Nephron progenitor cell (in vitro differentiated cells): ENCODE measurements around the gene PHACTR3.
"Not testable (repeated sequence)": the region's sequence is repeated elsewhere in the genome, so short reads cannot be mapped to it uniquely, and the experiment has no call there.

Source experiments
- DNase-seq: peaks from one replicate; pipeline ENCODE4 v3.0.0; 2021
- H3K27ac Mint-ChIP-seq: 2 replicates; pipeline ENCODE4 v1.8.0; 2021; ENCODE audit warnings: mild to moderate bottlenecking, moderate library complexity, mixed read lengths
- H3K27me3 Mint-ChIP-seq: 2 replicates; pipeline ENCODE4 v1.8.0; 2021; ENCODE audit warnings: mild to moderate bottlenecking, low read depth, mixed read lengths; ENCODE audit not compliant: poor library complexity
- H3K36me3 Mint-ChIP-seq: 2 replicates; pipeline ENCODE4 v1.8.0; 2021; ENCODE audit warnings: low read depth, mixed read lengths
- H3K4me1 Mint-ChIP-seq: 2 replicates; pipeline ENCODE4 v1.8.0; 2021; ENCODE audit warnings: mixed read lengths
- H3K4me3 Mint-ChIP-seq: 2 replicates; pipeline ENCODE4 v1.8.0; 2021; ENCODE audit warnings: mild to moderate bottlenecking, moderate library complexity, mixed read lengths
- H3K9me3 Mint-ChIP-seq: 2 replicates; pipeline ENCODE4 v1.8.0; 2021; ENCODE audit warnings: mild to moderate bottlenecking, moderate library complexity, mixed read lengths
- CTCF ChIP-seq: fragments of 200-600 bp; sonication (generic); IDR thresholded peaks from 2 replicates; pipeline ENCODE4 v1.5.0; 2021; ENCODE audit warnings: antibody characterized with exemption

The PHACTR3 gene

GRCh38 chr20:59873409-59873808, 269.1 kb downstream of the PHACTR3 start:
- Mint-ChIP-seq H3K4me3 (no peak overlapping the region), H3K27ac (no peak overlapping the region), H3K36me3 (no peaks in the 10 kb centered on the region), H3K9me3 (no peaks in the 10 kb centered on the region), H3K4me1 (no peaks in the 10 kb centered on the region), H3K27me3 (no peaks in the 10 kb centered on the region)
- DNase-seq, result no peak
- no peak for TF ChIP-seq CTCF

- DNase-seq, result no peak
- H3K27me3 Mint-ChIP-seq, result peaks cover 5% of the 10 kb centered on the region
- no peaks in the 10 kb centered on the region for H3K4me1 Mint-ChIP-seq
- H3K27ac Mint-ChIP-seq, result no peak overlapping the region
- H3K4me3 Mint-ChIP-seq, result no peak overlapping the region
- no peak for TF ChIP-seq CTCF
- H3K36me3 Mint-ChIP-seq, result no peaks in the 10 kb centered on the region
- H3K9me3 Mint-ChIP-seq, result peaks cover 5% of the 10 kb centered on the region
Observed at GRCh38 chr20:59880198-59880597, 275.9 kb downstream of the PHACTR3 start.

GRCh38 chr20:59884494-59884893, 280.2 kb downstream of the PHACTR3 start:
- no peaks in the 10 kb centered on the region for H3K36me3 Mint-ChIP-seq
- peaks cover 10% of the 10 kb centered on the region for H3K9me3 Mint-ChIP-seq
- H3K27ac Mint-ChIP-seq, result no peak overlapping the region
- no peak for DNase-seq
- H3K4me1 Mint-ChIP-seq, result no peaks in the 10 kb centered on the region
- H3K4me3 Mint-ChIP-seq, result no peak overlapping the region
- no peak for TF ChIP-seq CTCF
- peaks cover 15% of the 10 kb centered on the region for H3K27me3 Mint-ChIP-seq

- Mint-ChIP-seq H3K27me3 (peaks cover 22% of the 10 kb centered on the region), H3K4me1 (no peaks in the 10 kb centered on the region), H3K27ac (no peak overlapping the region), H3K36me3 (no peaks in the 10 kb centered on the region), H3K9me3 (peaks cover 10% of the 10 kb centered on the region), H3K4me3 (no peak overlapping the region)
- no peak for DNase-seq
- no peak for TF ChIP-seq CTCF
Observed at GRCh38 chr20:59888050-59888449, 283.7 kb downstream of the PHACTR3 start.

- H3K27ac Mint-ChIP-seq, H3K4me3 Mint-ChIP-seq, DNase-seq, H3K36me3 Mint-ChIP-seq, H3K4me1 Mint-ChIP-seq: not testable (repeated sequence)
- peaks cover 23% of the 10 kb centered on the region for H3K27me3 Mint-ChIP-seq
- peaks cover 10% of the 10 kb centered on the region for H3K9me3 Mint-ChIP-seq
Observed at GRCh38 chr20:59890035-59890434, 285.7 kb downstream of the PHACTR3 start.

GRCh38 chr20:59891581-59891980, 287.2 kb downstream of the PHACTR3 start:
- Mint-ChIP-seq H3K4me1 (no peaks in the 10 kb centered on the region), H3K4me3 (no peak overlapping the region), H3K27me3 (peaks cover 25% of the 10 kb centered on the region), H3K9me3 (peaks cover 10% of the 10 kb centered on the region), H3K36me3 (no peaks in the 10 kb centered on the region), H3K27ac (no peak overlapping the region)
- no peak for DNase-seq
- no peak for TF ChIP-seq CTCF
